GM21360 (cell line): ENCODE data around the gene IL17RE.
"Not testable (repeated sequence)": the region's sequence is repeated elsewhere in the genome, so short reads cannot be mapped to it uniquely, and the experiment has no call there.

Experiments
- ATAC-seq: cut with Tn5 transposase; IDR thresholded peaks from one replicate; pipeline ENCODE4 v1.9.1; 2021; ENCODE audit warnings: mild to moderate bottlenecking, moderate library complexity; ENCODE audit not compliant: unreplicated experiment

The IL17RE gene

DNA sequence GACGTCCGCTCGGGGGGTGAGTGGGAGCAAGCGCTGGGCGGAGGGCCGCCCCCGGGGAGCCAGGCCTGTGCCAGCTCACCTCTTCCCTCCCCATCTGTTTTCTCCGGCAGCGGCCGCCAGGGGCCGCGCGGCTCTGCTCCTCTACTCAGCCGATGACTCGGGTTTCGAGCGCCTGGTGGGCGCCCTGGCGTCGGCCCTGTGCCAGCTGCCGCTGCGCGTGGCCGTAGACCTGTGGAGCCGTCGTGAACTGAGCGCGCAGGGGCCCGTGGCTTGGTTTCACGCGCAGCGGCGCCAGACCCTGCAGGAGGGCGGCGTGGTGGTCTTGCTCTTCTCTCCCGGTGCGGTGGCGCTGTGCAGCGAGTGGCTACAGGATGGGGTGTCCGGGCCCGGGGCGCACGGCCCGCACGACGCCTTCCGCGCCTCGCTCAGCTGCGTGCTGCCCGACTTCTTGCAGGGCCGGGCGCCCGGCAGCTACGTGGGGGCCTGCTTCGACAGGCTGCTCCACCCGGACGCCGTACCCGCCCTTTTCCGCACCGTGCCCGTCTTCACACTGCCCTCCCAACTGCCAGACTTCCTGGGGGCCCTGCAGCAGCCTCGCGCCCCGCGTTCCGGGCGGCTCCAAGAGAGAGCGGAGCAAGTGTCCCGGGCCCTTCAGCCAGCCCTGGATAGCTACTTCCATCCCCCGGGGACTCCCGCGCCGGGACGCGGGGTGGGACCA, 30.4 kb downstream of the IL17RE start:
- ATAC-seq, result peak; percentile 68

DNA sequence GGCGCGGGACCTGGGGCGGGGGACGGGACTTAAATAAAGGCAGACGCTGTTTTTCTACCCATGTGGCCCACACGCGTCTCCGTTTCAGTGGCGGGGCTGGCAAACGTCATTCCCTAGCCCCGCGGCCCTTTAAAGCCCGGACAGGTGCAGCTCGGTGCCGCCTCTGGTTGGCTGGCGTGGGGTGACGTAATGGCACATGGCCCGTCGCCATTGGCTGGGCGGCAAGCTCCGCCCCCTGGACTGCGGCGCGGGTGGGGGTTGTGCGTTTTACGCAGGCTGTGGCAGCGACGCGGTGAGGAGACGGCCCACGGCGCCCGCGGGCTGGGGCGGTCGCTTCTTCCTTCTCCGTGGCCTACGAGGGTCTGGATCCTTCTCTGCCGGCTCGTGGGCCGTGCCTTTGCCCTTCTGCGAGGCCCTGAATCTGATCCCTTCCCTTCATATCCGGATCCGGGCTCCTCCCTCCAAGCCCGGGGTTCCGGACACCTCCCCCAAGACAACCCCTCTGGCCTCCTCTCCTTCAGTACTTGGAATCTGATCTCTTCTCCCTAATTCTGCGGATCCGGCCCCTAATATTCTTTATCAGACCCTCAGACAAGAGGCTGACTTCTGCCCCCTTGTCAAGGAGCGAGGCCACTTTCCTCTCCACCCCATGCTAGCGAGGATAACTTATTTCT, 31.1 kb downstream of the IL17RE start, which contains the start of gene CRELD1:
TSS of gene CRELD1 (plus strand) at position 274 of the 674 bp plus-strand sequence. CDS start 605 bp downstream, outside the sequence.
- ATAC-seq, result peak; percentile 84

DNA sequence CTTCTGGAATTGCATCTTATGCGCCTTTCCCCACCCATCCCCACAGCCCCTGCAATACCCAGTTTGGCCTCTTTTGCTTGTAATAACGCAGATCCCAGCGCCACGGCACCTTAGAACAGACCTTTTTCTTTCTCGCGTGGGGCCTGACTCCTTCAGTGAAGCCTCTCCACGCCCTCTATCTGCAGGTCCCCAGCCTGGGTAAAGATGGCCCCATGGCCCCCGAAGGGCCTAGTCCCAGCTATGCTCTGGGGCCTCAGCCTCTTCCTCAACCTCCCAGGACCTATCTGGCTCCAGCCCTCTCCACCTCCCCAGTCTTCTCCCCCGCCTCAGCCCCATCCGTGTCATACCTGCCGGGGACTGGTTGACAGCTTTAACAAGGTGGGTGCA, 31.6 kb downstream of the IL17RE start:
- ATAC-seq, result no peak

DNA sequence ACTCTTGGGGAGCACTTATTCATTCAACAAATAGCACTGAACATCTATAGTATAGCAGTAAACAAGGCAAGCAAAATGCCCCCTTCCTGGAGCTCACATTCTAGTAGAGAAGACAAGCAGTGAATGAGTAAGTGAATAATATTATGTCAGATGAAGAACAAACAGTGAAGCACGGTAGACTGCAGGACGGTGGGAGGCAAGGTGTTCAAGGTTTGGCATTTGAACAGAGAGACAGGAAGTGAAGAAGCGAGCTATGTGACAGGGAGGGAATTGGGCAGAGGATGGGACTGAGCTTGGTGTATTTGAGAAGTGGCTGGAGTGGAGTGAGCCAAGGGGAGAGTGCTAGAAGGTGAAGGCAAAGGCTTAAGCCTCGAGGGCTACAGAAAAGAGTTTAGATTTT, 32.3 kb downstream of the IL17RE start:
- no peak for ATAC-seq

DNA sequence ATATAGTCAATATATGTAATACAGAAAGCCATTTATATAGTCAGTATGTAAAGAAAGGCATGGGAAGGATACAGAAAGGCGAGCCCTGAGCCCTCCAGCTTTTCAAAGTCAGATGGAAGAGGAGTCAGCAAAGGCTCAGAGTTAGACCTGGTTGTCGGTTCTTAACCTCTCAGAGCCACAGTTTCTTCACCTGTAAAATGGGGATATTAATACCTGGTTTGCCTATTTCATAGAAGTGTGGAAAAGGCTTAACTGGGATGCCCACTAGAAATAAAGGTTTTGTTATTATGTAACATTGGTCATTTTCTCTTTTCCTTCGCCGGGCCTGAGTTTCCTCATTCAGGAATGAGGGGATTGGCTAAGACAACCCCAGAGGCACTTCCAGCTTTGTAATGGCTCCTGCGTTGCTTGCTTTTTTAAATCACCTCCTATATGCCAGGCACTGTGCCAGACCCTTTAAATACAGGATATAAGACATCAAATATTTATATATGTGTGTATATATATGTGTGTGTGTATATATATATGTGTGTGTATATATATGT, 33.4 kb downstream of the IL17RE start:
- no peak for ATAC-seq

DNA sequence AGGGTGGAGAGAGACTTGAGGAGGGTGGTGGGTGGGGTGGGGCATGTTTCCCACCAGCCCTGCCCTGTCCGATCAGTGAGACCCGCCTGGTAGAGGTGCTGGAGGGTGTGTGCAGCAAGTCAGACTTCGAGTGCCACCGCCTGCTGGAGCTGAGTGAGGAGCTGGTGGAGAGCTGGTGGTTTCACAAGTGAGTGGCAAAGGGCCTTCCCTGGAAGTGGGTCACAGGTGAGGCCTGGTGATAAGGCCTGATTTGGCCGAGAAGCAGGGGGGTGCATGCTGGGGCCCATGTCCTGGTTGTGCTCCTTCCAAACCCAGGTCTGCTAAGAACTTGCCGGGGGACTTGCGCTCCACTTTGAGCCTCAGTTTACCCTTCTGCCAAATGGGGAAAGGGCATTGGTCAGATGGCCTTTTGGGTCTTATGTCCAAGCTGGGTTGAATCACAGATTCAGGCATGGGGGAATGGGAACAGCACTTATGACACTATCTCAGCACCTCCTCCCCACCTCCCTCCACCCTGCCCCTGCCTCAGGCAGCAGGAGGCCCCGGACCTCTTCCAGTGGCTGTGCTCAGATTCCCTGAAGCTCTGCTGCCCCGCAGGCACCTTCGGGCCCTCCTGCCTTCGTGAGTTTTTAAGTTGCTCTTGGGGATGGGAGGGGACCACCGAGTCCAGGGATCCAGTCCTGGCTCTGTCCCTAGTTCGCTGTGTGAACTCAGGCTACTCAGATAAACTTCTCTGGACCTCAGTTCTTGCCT, 35.0 kb downstream of the IL17RE start:
- ATAC-seq, result no peak

DNA sequence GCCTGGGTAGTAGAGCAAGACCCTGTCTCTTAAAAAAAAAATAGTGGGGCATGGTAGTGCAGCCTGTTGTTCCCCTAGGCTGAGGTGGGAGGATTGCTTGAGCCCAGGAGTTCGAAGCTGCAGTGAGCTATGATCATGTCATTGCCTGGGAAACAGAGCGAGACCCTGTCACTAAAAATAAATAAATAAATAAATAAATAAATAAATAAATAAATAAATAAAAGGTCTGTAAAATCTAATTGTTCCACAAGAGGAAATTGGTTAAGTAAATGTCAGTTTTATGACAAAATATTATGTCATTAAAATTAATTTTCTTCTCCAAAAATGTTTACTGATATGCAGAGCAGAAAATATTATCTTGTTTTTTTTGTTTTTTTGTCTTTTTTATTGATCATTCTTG, 36.3 kb downstream of the IL17RE start:
- no peak for ATAC-seq

DNA sequence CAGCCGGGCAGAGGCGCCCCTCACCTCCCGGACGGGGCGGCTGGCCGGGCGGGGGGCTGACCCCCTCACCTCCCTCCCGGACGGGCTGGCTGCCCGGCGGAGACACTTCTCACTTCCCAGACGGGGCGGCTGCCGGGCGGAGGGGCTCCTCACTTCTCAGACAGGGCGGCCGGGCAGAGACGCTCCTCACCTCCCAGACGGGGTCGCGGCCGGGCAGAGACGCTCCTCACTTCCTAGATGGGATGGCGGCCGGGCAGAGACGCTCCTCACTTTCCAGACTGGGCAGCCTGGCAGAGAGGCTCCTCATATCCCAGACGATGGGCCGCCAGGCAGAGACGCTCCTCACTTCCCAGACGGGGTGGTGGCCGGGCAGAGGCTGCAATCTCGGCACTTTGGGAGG, 37.3 kb downstream of the IL17RE start:
- not testable (repeated sequence) for ATAC-seq

DNA sequence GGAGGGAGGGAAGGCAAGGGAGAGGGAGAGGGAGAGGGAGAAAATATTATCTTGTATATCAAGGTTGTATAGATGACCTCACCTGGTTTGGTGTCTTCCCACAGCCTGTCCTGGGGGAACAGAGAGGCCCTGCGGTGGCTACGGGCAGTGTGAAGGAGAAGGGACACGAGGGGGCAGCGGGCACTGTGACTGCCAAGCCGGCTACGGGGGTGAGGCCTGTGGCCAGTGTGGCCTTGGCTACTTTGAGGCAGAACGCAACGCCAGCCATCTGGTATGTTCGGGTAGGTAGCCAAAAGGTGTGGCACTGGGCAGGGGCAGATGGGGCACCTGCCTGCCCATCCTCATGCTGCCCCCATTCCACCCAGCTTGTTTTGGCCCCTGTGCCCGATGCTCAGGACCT, 38.1 kb downstream of the IL17RE start:
- ATAC-seq, result no peak

DNA sequence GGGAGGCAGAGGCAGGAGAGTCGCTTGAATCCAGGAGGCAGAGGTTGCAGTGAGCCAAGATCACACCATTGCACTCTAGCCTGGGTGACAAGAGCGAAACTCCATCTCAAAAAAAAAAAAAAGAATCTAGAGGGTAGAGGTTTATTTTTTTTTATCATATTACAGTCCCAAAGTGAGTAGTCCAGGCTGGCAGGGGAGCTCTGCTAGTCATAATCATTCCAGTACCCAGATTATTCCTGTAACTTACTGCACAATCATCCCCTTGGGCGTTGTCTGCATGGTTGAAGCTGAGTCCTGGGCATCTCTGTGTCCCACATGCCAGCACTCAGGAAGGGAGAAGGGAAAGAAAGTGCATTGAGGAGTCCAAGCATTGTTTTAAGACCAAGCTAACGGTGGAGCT, 39.5 kb downstream of the IL17RE start:
- no peak for ATAC-seq

DNA sequence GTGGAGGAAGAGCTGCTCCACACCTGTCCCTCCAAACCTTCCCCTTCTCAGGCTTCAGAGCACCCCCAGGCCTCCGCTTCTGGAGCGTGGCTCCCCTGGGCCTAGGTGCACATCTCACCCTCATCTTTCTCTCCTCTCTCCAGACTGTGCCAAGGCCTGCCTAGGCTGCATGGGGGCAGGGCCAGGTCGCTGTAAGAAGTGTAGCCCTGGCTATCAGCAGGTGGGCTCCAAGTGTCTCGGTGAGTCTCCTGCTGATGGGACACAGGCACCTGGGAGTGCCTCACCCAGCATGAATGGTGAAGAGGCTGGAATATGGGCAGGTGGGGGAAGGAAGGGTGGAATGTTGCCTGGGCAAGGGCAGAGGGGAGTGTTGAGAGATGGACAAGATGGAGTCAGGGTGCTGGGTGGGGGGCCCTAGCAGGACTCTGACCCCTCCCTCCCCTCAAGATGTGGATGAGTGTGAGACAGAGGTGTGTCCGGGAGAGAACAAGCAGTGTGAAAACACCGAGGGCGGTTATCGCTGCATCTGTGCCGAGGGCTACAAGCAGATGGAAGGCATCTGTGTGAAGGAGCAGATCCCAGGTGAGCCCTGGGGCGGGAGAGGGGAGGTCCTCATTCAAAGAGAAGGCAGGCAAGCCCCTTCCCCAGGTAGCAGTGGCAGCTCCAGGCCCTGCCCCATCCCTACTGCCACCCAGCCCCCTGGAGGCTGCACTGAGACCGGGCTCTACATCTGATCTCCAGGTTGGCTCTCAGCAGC, 40.5 kb downstream of the IL17RE start:
- no peak for ATAC-seq

DNA sequence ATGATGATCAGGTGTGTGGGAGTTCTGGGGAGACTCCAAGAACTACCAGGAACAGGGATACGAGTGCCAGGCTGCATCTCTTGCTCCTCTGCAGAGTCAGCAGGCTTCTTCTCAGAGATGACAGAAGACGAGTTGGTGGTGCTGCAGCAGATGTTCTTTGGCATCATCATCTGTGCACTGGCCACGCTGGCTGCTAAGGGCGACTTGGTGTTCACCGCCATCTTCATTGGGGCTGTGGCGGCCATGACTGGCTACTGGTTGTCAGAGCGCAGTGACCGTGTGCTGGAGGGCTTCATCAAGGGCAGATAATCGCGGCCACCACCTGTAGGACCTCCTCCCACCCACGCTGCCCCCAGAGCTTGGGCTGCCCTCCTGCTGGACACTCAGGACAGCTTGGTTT, 41.6 kb downstream of the IL17RE start:
- ATAC-seq, result no peak

DNA sequence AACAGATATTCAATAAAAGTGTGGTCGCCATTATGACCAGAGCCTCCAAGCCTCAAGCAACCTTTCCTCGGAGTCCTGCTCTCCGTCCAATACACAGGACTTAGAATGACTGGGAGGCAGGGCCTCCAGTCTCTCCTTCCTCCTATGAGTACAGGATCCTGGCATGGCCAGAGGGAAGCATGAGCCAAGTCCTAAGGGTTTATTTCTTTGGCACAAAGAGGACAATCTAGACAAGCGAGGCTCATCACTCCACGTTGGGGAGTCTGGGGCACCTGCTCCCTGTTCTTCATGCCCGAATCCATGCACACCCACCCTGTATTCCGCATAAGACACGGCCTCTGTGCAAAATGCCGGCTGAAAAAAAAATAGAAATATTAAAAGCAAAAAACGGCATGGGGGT, 42.7 kb downstream of the IL17RE start:
- no peak for ATAC-seq

DNA sequence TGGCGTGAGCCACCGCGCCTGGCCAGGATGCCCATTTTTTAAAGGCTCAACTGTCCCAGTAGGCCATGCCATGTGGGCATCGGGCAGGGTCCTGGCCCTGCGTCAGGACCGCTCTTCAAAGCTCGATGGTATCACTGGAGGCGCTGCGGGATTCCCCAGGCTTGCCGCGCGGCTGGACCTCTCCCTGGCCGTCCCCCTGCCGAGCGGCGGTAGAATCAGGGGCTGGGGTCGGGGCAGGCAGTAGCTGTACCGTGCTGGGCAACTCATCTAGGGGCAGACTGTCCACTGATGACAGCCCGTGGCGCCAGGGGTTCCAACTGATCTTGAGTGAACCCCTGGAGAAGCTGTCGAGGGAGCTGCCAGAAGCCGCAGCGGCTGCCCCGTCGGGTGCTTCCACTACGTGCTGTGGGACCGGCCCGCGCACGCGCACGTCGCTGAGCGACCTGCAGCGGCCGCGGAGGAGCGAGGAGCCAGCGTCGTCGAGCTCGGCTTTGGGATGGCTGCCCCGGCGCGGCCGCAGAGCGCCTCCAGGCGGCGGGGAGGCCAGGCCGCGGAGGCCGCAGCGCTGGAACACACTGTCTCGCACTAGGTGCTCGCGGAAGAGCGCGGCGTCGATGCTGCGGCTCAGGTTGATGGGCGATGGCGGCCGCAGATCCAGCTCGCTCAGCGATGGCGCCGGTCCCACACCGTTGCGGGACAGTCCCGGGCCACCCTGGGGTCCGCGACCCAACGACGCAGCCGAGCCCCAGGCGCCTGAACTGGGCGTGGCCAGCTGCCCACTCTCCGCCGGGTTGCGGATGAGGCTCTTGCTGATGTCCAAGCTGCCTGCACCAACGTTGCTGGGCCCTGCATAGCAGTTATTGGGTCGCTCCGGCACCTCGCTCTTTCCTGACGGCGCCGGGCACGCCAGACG, 43.7 kb downstream of the IL17RE start:
- ATAC-seq, result peak; percentile 39

DNA sequence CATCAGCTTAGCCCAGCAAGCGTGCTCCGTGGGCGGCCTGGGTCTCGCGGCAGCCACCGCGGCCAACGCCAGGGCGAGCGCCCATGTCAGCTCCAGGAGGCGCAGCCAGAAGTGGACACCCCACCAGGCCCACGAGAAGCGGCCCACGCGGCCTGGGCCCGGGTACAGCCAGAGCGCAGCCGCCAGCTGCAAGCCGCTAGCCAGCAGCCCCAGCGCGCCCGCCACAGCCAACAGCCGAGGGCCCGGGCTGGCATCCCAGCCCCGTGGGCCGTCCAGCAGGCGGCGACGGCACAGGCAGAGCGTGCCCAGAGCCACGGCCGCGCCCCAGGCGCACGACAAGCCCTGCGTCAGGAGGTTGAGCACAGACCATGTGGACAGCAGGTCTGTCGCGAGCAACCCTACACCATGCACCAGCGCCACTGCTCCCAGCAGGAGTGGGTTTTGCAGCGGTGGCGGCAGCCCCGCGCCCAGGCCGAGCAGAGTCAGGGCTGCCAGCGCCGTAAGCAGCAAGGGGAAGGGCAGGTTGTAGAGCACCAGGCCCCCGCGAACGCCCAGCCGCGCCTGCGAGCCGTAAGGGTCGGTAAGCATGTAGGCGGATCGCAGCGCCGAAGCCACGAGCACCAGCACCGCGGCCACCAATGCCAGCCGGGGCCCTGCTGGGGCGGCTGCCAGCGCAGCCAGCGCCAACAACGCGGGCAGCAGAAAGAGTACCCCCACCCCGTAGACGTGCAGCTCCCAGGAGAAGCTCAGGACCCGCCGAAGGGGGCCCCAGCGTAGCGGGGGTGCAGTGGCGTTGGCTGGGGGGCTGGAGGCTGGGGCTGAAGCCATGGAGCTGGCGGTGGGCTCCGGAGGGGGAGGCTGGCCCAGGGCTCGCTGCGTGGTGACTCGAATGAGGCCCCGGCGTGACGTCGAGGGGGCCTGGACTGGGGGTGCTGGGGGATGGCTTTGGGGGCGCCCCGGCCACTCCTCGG, 44.7 kb downstream of the IL17RE start:
- ATAC-seq, result no peak

DNA sequence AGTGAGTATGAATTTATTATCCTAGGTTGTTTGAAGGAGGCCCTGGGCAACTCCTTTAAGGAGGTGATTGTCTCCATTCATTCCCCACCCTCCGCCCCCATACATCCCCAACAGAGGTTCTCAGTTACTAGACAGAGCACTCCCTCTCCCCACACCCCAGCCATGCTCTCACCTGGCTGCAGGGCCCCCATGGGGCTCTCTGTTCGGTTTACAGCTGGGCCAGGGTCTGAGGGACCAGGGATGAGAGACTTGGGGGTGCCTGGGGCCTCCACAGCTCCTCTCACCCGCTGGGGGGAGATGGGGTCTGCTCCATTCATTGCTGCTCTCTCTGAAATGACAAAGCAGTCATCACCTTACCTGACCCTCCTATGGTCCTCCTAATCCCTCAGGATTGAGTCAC, 45.9 kb downstream of the IL17RE start:
- ATAC-seq, result no peak

DNA sequence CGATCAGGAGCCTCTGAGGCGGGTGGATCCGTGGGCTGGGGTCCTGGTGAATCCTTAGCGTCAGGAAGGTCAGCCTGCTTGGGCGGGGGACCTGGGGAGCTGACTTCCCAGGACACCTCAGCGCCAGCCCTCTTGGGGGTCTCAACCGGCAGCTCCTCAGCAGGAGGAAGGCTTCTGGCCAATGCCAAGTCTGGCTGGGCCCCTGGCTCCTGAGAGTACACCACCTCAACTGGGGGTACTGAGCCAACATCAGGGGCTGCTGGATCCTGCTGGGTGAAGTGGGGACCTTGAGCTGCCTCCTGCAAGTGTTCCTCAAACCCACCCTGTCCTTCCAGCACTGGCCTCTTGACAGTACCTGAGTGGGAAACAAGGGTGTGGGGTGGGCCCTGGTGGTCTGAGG, 46.5 kb downstream of the IL17RE start:
- ATAC-seq, result no peak

DNA sequence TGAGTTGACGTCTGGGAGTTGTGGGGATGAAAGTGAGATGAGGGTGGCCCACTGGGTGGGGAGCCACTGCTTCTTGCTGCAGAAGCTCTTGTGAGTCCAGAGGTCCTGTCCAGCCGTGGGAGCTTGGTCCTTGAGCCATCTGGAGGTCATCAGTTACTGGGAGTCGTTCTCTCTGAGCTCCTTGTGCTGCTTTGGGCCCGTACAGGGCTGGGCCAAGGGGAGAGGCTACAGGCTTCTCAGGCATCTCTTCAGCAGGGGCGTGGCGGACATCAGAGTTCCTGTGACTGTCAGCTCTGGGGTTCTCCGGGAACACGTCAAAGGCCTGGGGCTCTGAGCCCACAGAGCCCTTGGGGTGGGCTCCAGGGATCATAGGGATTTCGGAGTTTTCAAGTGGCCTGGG, 47.0 kb downstream of the IL17RE start:
- no peak for ATAC-seq

DNA sequence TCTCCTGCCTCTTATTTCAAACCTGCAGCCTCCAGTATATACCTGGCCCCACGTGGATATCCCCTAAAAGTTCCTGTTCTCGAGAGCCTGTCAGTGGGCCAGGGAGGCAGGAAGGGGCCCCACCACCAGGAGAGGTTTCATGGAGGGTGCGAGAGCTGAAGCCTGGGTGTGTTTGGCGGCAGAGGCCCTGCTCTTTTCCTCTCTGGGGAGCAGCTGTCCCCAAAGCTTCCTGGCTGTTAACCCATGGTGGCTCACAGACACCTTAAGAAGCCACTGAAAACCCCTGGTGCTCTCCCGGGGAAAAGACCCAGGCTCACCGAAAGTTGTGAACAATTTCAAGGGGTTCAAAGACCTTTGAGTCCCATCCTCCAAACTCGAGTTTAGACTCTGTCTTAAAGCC, 48.5 kb downstream of the IL17RE start:
- ATAC-seq, result no peak
